ENCODE results near the gene CEACAM4. TPM values are rescaled to one million over a fixed set of nuclear protein-coding genes. Genes with fewer than 3 reads are reported as not detected.

Gene CEACAM4
- total RNA-seq, 1 donor from 2014 or later = not detected

- no peak for TF ChIP-seq CTCF (IDR thresholded peaks at IDR 0.05; ENCODE audit: insufficient read depth, low read length, poor library complexity, severe bottlenecking)
- Histone ChIP-seq H3K4me3 (ENCODE audit: low read depth, low read length) (no peak overlapping the region), H3K27me3 (ENCODE audit: control insufficient read depth, insufficient read depth, low read length) (no peaks in the 10 kb centered on the region), H3K36me3 (ENCODE audit: control insufficient read depth, insufficient read depth, low read length) (no peaks in the 10 kb centered on the region)
- no peak for DNase-seq (ENCODE audit: low read depth)
These were observed 11.7 kb downstream of the CEACAM4 start for GRCh38 chr19:41615207-41615606.

GRCh38 chr19:41612483-41612882, 14.4 kb downstream of the CEACAM4 start:
- no peaks in the 10 kb centered on the region for H3K36me3 ChIP-seq (ENCODE audit: control insufficient read depth, insufficient read depth, low read length)
- no peak for TF ChIP-seq CTCF (IDR thresholded peaks at IDR 0.05; ENCODE audit: insufficient read depth, low read length, poor library complexity, severe bottlenecking)
- DNase-seq (ENCODE audit: low read depth) = no peak
- no peaks in the 10 kb centered on the region for H3K27me3 ChIP-seq (ENCODE audit: control insufficient read depth, insufficient read depth, low read length)
- no peak overlapping the region for H3K4me3 ChIP-seq (ENCODE audit: low read depth, low read length)

GRCh38 chr19:41610789-41611188, 16.1 kb downstream of the CEACAM4 start:
- Histone ChIP-seq H3K27me3 (ENCODE audit: control insufficient read depth, insufficient read depth, low read length) (peaks cover 3% of the 10 kb centered on the region), H3K36me3 (ENCODE audit: control insufficient read depth, insufficient read depth, low read length) (no peaks in the 10 kb centered on the region), H3K4me3 (ENCODE audit: low read depth, low read length) (no peak overlapping the region)
- DNase-seq (ENCODE audit: low read depth) = no peak
- TF ChIP-seq CTCF (IDR thresholded peaks at IDR 0.05; ENCODE audit: insufficient read depth, low read length, poor library complexity, severe bottlenecking) = no peak

- no peak for TF ChIP-seq CTCF (IDR thresholded peaks at IDR 0.05; ENCODE audit: insufficient read depth, low read length, poor library complexity, severe bottlenecking)
- no peaks in the 10 kb centered on the region for H3K36me3 ChIP-seq (ENCODE audit: control insufficient read depth, insufficient read depth, low read length)
- peaks cover 3% of the 10 kb centered on the region for H3K27me3 ChIP-seq (ENCODE audit: control insufficient read depth, insufficient read depth, low read length)
- no peak overlapping the region for H3K4me3 ChIP-seq (ENCODE audit: low read depth, low read length)
- no peak for DNase-seq (ENCODE audit: low read depth)
These were observed 19.2 kb downstream of the CEACAM4 start for GRCh38 chr19:41607668-41608067.

- DNase-seq (ENCODE audit: low read depth) = no peak
- no peak for TF ChIP-seq CTCF (IDR thresholded peaks at IDR 0.05; ENCODE audit: insufficient read depth, low read length, poor library complexity, severe bottlenecking)
- Histone ChIP-seq H3K27me3 (ENCODE audit: control insufficient read depth, insufficient read depth, low read length) (peaks cover 3% of the 10 kb centered on the region), H3K4me3 (ENCODE audit: low read depth, low read length) (no peak overlapping the region), H3K36me3 (ENCODE audit: control insufficient read depth, insufficient read depth, low read length) (no peaks in the 10 kb centered on the region)
These were observed 20.5 kb downstream of the CEACAM4 start for GRCh38 chr19:41606215-41606837.

GRCh38 chr19:41604831-41605230, 22.0 kb downstream of the CEACAM4 start:
- H3K27me3 ChIP-seq (ENCODE audit: control insufficient read depth, insufficient read depth, low read length) = peaks cover 3% of the 10 kb centered on the region
- H3K4me3 ChIP-seq (ENCODE audit: low read depth, low read length) = no peak overlapping the region
- no peak for DNase-seq (ENCODE audit: low read depth)
- H3K36me3 ChIP-seq (ENCODE audit: control insufficient read depth, insufficient read depth, low read length) = no peaks in the 10 kb centered on the region
- no peak for TF ChIP-seq CTCF (IDR thresholded peaks at IDR 0.05; ENCODE audit: insufficient read depth, low read length, poor library complexity, severe bottlenecking)

All from kidney epithelial cell (primary cell).